ENCODE measurements around the gene KCNMA1. TPM values are rescaled to one million over a fixed set of nuclear protein-coding genes. Genes with fewer than 3 reads are reported as not detected.

Gene KCNMA1
- total RNA-seq, 1 donor from 2014 or later, result 0.59 TPM

DNA sequence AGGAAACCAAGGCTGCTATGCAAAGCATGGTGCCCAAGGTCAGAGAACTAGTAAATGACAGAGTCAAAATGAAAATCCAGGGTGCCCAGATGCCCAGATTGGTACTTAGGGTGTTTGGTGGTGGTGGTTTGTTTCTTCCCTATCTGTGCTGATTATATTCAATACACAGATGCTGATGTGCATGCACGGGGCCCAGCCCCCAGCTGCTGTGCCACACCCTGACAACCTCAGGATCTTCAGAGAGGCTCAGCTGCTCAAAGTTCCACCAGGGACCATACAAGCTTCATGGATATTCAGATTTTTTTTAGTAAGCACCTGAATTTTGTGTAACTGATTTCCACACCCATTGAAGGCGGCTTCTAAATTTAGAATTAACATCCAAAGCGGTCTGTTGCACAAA is 75.6 kb downstream of the KCNMA1 start:
- DNase-seq (ENCODE audit: low read depth, low spot score), result no peak

DNA sequence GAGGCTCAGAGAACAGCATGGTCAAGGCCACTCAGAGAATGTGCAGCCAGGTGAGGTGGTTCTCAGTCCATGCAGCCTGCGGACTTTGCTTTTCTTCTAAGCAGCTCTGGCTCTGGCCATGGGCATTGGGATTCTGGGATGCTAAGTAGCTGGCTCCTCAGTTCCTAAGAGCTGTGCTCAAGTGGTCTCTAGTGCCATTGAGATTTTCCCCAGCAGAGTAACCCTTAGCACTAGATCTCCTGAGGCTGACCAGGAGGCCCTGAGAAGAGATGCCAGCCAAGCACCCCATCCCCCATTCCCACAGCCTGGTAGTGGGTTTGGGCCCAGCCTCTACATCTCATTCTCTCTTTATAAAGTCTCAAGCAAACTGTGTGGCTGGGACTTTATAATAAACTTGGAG is 77.1 kb downstream of the KCNMA1 start:
- no peak for DNase-seq (ENCODE audit: low read depth, low spot score)

DNA sequence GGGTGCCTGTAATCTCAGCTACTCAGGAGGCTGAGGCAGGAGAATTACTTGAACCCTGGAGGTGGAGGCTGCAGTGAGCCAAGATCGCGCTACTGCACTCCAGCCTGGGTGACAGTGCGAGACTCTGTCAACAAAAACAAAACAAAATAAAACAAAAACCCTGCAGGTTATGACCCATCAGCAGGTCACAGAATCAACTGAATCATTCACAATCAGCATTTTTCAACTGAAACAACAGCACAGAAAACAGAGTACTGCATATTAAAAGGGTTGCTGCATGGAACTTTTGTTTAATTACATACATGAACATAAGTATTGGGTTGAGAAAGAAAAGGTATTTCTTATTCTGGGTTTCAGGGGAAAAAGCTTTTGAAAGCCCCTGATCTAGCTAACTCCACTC is 77.6 kb downstream of the KCNMA1 start:
- DNase-seq (ENCODE audit: low read depth, low spot score), result no peak

DNA sequence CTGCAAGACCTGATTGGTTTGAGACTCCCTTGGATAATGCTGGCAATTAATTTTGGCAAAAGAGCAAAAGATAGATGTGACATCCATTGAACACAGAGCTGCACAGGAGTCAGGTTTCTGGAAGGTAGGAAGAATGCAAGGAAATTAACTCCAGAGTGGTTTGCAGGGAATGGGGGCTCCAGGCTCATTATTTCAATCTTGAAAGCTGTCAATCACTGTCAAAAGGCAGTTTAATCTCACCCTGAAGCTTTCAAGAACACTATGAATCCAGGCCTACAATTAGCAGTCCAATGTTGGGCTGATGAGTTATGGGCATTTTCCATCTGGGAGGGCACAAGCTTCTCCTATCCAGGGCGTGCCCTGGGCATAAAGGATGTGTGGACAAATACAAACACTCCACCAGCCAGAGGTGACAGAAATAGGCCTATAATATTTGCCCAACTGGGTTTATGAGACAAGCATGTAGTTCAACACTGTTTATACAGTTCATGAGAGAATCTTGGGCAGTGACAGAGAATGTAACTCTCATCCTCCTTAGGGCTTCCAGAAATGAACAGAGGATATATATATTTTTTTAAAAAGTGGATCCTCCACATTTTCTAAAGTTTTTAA is 80.5 kb downstream of the KCNMA1 start:
- no peak for DNase-seq (ENCODE audit: low read depth, low spot score)

GRCh38 chr10:77555591-77556212 is 81.9 kb downstream of the KCNMA1 start:
- no peak for DNase-seq (ENCODE audit: low read depth, low spot score)

DNA sequence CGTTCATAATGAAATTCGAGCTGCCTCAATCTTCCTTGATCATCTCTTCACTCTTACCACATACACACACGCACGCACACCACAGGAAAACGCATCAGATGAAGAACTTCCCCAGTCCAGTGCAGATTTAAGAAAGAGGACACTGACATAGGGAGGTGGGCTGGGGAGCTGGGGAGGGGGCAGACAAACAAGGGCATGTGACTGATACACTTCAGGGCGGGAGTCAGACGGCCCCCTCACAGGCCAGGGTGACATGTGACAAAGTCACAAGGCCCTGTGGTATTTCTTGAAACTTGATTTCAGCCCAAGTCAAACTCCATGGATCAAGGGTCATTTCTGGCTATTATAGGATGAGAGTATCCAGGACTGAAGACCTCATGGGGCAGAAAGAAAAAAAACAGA is 82.6 kb downstream of the KCNMA1 start:
- DNase-seq (ENCODE audit: low read depth, low spot score), result no peak

DNA sequence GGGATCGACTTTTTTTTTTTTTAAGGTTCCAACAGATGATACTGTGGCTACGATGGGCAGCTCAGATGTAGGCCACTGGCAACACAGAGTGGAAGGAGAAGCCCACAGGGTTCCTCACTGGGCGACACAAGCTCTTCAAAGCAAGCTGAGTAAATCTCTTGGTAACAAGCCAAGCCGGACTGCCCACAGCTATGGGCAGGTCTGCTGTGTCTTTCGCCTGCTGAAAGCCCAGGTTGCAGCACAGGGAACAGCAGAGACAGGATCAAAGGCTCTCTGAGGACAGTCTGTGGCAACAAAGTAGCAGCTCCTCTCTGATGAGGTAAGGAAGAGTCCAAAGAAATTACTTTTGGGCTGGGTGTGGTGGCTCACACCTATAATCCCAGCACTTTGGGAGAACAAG is 83.6 kb downstream of the KCNMA1 start:
- DNase-seq (ENCODE audit: low read depth, low spot score), result no peak

GRCh38 chr10:77553311-77553710 is 84.3 kb downstream of the KCNMA1 start:
- no peak for DNase-seq (ENCODE audit: low read depth, low spot score)

DNA sequence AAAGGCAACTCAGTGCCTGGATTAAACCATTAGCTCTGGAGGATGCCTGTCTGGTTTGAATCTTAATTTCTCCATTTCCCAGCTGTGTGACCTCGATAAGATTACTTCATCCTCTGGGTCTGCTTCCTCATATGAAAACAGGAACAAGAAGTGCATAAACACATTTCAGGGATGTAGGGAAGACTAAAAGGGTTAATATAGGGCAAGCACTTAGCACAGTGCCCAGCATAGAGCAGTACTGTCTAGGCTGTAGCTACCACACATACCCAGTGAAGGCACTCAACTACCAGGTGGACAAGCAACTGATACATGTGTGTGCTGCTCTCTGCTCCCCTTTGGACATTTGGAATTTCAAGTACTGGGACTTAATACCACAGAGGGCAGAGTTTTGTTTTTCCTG is 85.4 kb downstream of the KCNMA1 start:
- DNase-seq (ENCODE audit: low read depth, low spot score), result no peak

GRCh38 chr10:77550378-77550777 is 87.2 kb downstream of the KCNMA1 start:
- DNase-seq (ENCODE audit: low read depth, low spot score), result no peak

- no peak for DNase-seq (ENCODE audit: low read depth, low spot score)
Observed at GRCh38 chr10:77548671-77549070, 88.9 kb downstream of the KCNMA1 start.

- DNase-seq (ENCODE audit: low read depth, low spot score), result no peak
Observed at GRCh38 chr10:77548157-77548556, 89.5 kb downstream of the KCNMA1 start.

DNA sequence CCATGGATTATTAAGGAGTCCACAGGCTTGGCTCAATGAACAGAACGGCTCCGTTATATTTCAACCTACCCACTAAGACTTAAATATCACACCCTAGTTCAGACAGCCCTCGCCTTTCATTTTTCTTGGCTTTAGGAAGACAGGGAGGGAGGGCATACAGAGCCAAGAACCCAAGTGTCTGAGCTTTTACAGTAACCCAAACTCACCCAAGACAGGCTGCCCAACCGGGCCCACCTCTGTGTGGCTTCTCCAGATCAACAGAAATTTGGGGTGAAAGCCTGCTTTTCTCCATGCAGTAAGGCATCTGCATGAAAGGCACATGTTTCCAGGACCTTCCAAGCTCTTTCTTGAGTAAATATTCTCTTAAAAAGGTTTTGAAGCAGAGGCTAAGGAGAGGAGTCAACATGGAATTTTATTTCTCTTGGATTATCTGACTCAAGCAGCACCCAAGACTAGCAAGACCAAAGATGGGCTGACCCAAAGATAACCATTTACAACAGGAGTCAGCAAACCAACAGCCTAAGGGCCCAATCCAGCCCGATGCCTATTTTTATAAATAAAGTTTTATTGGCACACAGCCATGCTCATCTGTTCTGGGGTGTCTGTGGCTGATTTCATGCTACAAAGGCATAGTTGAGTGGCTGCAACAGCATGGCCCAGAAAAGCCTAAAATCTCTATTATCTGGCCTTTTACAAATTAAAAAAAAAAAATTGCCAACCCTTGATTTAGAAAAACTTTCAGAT is 90.1 kb downstream of the KCNMA1 start:
- no peak for DNase-seq (ENCODE audit: low read depth, low spot score)

- no peak for DNase-seq (ENCODE audit: low read depth, low spot score)
Observed at GRCh38 chr10:77546042-77546441, 91.6 kb downstream of the KCNMA1 start.

GRCh38 chr10:77545585-77545984 is 92.0 kb downstream of the KCNMA1 start:
- DNase-seq (ENCODE audit: low read depth, low spot score), result no peak

GRCh38 chr10:77544617-77545016 is 93.0 kb downstream of the KCNMA1 start:
- no peak for DNase-seq (ENCODE audit: low read depth, low spot score)

GRCh38 chr10:77542710-77543259 is 94.8 kb downstream of the KCNMA1 start:
- DNase-seq (ENCODE audit: low read depth, low spot score), result no peak

GRCh38 chr10:77541944-77542343 is 95.7 kb downstream of the KCNMA1 start:
- no peak for DNase-seq (ENCODE audit: low read depth, low spot score)

DNA sequence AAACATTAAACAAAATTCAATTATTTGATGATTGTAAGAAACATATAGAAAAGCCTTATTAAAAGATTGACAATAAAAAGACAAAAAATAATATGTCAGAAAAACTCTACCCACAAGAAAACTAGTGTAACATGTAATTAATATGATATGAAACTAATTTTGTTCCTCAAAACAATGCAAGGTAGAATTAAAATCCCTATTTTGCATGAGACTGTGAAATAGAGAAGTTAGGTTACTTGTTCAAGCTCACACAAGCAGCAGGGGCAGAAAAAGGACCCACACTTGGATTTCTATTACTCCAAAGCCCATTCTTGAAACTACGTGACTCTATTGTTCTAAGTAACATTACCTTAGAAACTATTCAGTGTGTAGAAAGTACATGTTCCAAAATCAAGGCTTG is 96.4 kb downstream of the KCNMA1 start:
- DNase-seq (ENCODE audit: low read depth, low spot score), result no peak

GRCh38 chr10:77539147-77539935 is 98.3 kb downstream of the KCNMA1 start:
- no peak for DNase-seq (ENCODE audit: low read depth, low spot score)

- DNase-seq (ENCODE audit: low read depth, low spot score), result no peak
Observed at GRCh38 chr10:77537720-77538373, 99.8 kb downstream of the KCNMA1 start.
